HepG2 (cell line): Measurements from ENCODE around the gene EYA4. TPM values are rescaled to one million over a fixed set of nuclear protein-coding genes. Genes with fewer than 3 reads are reported as not detected.

Source experiments
- ATAC-seq: fragments of 200-7000 bp; cut with Tn5 transposase; 3 replicates; pipeline ENCODE4 v1.9.1; 2020; ENCODE audit warnings: mild to moderate bottlenecking, moderate library complexity
- BruUV-seq: library from RNA; stranded (reverse); fragments of 400-500 nt; replicated peaks from 2 replicates; lab custom pipeline; 2021; lab: Mats Ljungman, UMichigan
- CTCF ChIA-PET: fragments of 300-600 bp; formaldehyde crosslinking; extraction: SDS; loops from one replicate; lab custom pipeline; 2021; ENCODE audit warnings: low total read pairs, inconsistent platforms, low intra/inter-chr PET ratio; lab: Yijun Ruan, JAX
- POLR2A ChIA-PET: fragments of 350-600 bp; sonication (Branson Sonifier 250); formaldehyde crosslinking; loops from one replicate; lab custom pipeline; 2020; ENCODE audit warnings: antibody characterized with exemption, inconsistent platforms; lab: Yijun Ruan, JAX
- DNase-seq: peaks from one replicate; pipeline ENCODE4 v3.0.0-alpha.2; 2015; ENCODE audit warnings: low spot score
- FAIRE-seq: peaks from 3 replicates; lab custom pipeline; 2011; peaks lifted over from hg19 to GRCh38; lab: Jason Lieb, UNC
- H2AFZ ChIP-seq: one replicate; pipeline ENCODE4 v1.6.1; 2011; ENCODE audit warnings: low read length, inconsistent platforms
- H3K27ac ChIP-seq: fragments of 300-600 bp; 3 replicates; pipeline ENCODE4 v1.8.0; 2011; ENCODE audit warnings: mixed run types, mild to moderate bottlenecking, mixed read lengths, low read length, inconsistent platforms; ENCODE audit not compliant: insufficient read depth; ENCODE audit errors: extremely low read length
- H3K27me3 ChIP-seq, 2 experiments: fragments of 200-600 bp in 1 of 2; 2 replicates in 1 of 2; 3 replicates in 1 of 2; pipeline versions ENCODE4 v1.6.0 to v1.8.0; 2011; ENCODE audit warnings: low read length in 2 of 2, mild to moderate bottlenecking in 2 of 2, moderate library complexity in 2 of 2, inconsistent platforms in 1 of 2; ENCODE audit not compliant: insufficient read depth in 2 of 2, control insufficient read depth in 1 of 2
- H3K36me3 ChIP-seq, 2 experiments: fragments of 200-600 bp in 1 of 2; replicated peaks in 1 of 2; 2 replicates in 1 of 2; 3 replicates in 1 of 2; pipeline versions ENCODE4 v1.5.1 to v1.8.0; 2011; ENCODE audit warnings: low read length in 2 of 2, inconsistent platforms in 1 of 2; ENCODE audit not compliant: insufficient read depth in 2 of 2, control insufficient read depth in 1 of 2
- H3K4me1 ChIP-seq: 2 replicates; pipeline ENCODE4 v1.5.1; 2012; ENCODE audit warnings: low read length, inconsistent platforms; ENCODE audit not compliant: insufficient read depth
- H3K4me2 ChIP-seq: 2 replicates; pipeline ENCODE4 v1.6.0; 2011; ENCODE audit warnings: low read depth, low read length, inconsistent platforms
- H3K4me3 ChIP-seq, 3 experiments: fragments of 200-600 bp in 1 of 3; sonication (generic), shearing (Covaris generic) in 1 of 3; replicated peaks in 1 of 3; 2 replicates each; pipeline ENCODE4 v1.5.1; 2011 to 2016; ENCODE audit warnings: low read length in 3 of 3, inconsistent platforms in 2 of 3, low read depth in 2 of 3, mild to moderate bottlenecking in 2 of 3, control low read depth in 1 of 3, mixed read lengths in 1 of 3; ENCODE audit not compliant: insufficient read depth in 1 of 3
- H3K79me2 ChIP-seq: one replicate; pipeline ENCODE4 v1.6.1; 2011; ENCODE audit warnings: low read length, inconsistent platforms; ENCODE audit not compliant: insufficient read depth
- H3K9ac ChIP-seq: 2 replicates; pipeline ENCODE4 v1.6.0; 2011; ENCODE audit warnings: mild to moderate bottlenecking, low read depth, low read length, inconsistent platforms; ENCODE audit not compliant: insufficient read depth
- H3K9me3 ChIP-seq: 2 replicates; pipeline ENCODE4 v1.5.1; 2012; ENCODE audit warnings: mild to moderate bottlenecking, low read length
- H4K20me1 ChIP-seq: 2 replicates; pipeline ENCODE4 v1.6.0; 2011; ENCODE audit warnings: inconsistent platforms, mild to moderate bottlenecking, low read length, moderate library complexity; ENCODE audit not compliant: insufficient read depth
- GATAD2A ChIP-seq: IDR thresholded peaks from 2 replicates; pipeline ENCODE4 v1.6.1; 2016
- HNRNPL ChIP-seq: fragments of 200-400 bp; formaldehyde crosslinking; IDR thresholded peaks from 2 replicates; pipeline ENCODE4 v1.6.1; 2017; ENCODE audit warnings: mild to moderate bottlenecking, low read depth, low read length
- JARID2 ChIP-seq: sonication (generic); formaldehyde crosslinking; IDR thresholded peaks from 2 replicates; pipeline ENCODE4 v1.8.1; 2023; ENCODE audit warnings: missing genetic modification reagents, inconsistent platforms; ENCODE audit not compliant: insufficient replicate concordance
- NKX3-1 ChIP-seq: sonication (generic); formaldehyde crosslinking; IDR thresholded peaks from 2 replicates; pipeline ENCODE4 v1.5.0; 2020; ENCODE audit warnings: missing genetic modification reagents
- PPARG ChIP-seq: conservative IDR thresholded peaks from 2 replicates; pipeline ENCODE4 v1.6.1; 2016; ENCODE audit warnings: missing biosample characterization, missing genetic modification reagents
- PRDM4 ChIP-seq: sonication (generic); formaldehyde crosslinking; IDR thresholded peaks from 2 replicates; pipeline ENCODE4 v1.9.0; 2021; ENCODE audit warnings: missing genetic modification reagents, borderline replicate concordance
- XRCC5 ChIP-seq: fragments of 200-400 bp; formaldehyde crosslinking; optimal IDR thresholded peaks from 2 replicates; pipeline ENCODE3; 2017; ENCODE audit warnings: mild to moderate bottlenecking, low read length
- ZNF432 ChIP-seq: sonication (generic); formaldehyde crosslinking; IDR thresholded peaks from 2 replicates; pipeline ENCODE4 v1.5.0; 2020; ENCODE audit warnings: missing genetic modification reagents, mild to moderate bottlenecking, borderline replicate concordance
- ZNF609 ChIP-seq: sonication (generic); formaldehyde crosslinking; IDR thresholded peaks from 2 replicates; pipeline ENCODE4 v1.4.0; 2020; ENCODE audit warnings: mild to moderate bottlenecking, missing genetic modification reagents, borderline replicate concordance
- ZNF709 ChIP-seq: sonication (generic); formaldehyde crosslinking; IDR thresholded peaks from 2 replicates; pipeline ENCODE4 v1.5.0; 2020; ENCODE audit warnings: mild to moderate bottlenecking, missing genetic modification reagents
- ZNF773 ChIP-seq: sonication (generic); formaldehyde crosslinking; IDR thresholded peaks from 2 replicates; pipeline ENCODE4 v1.4.0; 2020; ENCODE audit warnings: missing genetic modification reagents, borderline replicate concordance
- WGBS: methylation state at CpG from one replicate; pipeline ENCODE4 v1.1.6; 2017; ENCODE audit warnings: low lambda C conversion rate; 5-methylcytosine and 5-hydroxymethylcytosine counted together
- in situ Hi-C: cut with HindIII; loops from 2 replicates; pipeline ENCODE4 v1.10.0; 2017; ENCODE audit warnings: low pct_unique_long_range_greater_than_20kb; ENCODE audit not compliant: extremely low pct_ligation_motif_present
- intact Hi-C: fragments of 100-400 bp; cut with micrococcal nuclease; formaldehyde crosslinking; loops from one replicate; pipeline ENCODE4 v1.10.0; 2022; ENCODE audit not compliant: unreplicated experiment
- polyA plus RNA-seq, 8 experiments: library from polyadenylated mRNA; depleted of rRNA in 3 of 8; stranded (reverse) in 7 of 8; unstranded in 1 of 8; fragments of >200 nt; fragmentation: Illumina TruSeq in 4 of 8; extraction: Trizol in 4 of 8; gene quantifications; 2 replicates each; pipeline versions ENCODE4 v1.2.1 to v1.2.3, GENCODE V29; 2011 to 2016; ENCODE audit warnings: low read depth in 4 of 8, missing spikeins in 1 of 8, mixed read lengths in 1 of 8; ENCODE audit not compliant: insufficient read depth in 1 of 8
- total RNA-seq, 5 experiments: library from RNA; depleted of rRNA; stranded (reverse); fragments of >200 nt; fragmentation: Illumina TruSeq; extraction: Trizol; gene quantifications; 2 replicates each; pipeline ENCODE4 v1.2.3, GENCODE V29; 2016; ENCODE audit warnings: low read depth in 1 of 5

Gene EYA4
- total and polyA plus RNA-seq, 2 of the 13 experiments (the other 11 are each of a cell fraction or from before 2014, with no cell fraction given), result not detected

GRCh38 chr6:133399426-133399825 is 158.3 kb downstream of the EYA4 start:
- POLR2A ChIA-PET, result no interaction called here
- Histone ChIP-seq H4K20me1 (no peaks in the 10 kb centered on the region), H3K4me2 (no peak overlapping the region), H3K4me1 (no peaks in the 10 kb centered on the region), H3K27ac (no peak overlapping the region), H3K79me2 (no peaks in the 10 kb centered on the region), H3K27me3 (no peaks in the 10 kb centered on the region), H2AFZ (no peak overlapping the region), H3K36me3 (no peaks in the 10 kb centered on the region), H3K9ac (no peak overlapping the region), H3K4me3 (no peak overlapping the region), H3K9me3 (no peaks in the 10 kb centered on the region)
- whole genome bisulfite sequencing, result 2% methylated on average over 2 of the region's 2 CpGs
- ATAC-seq (no peak), DNase-seq (no peak), FAIRE-seq (no peak)
- intact Hi-C loops, result no loop called here
- in situ Hi-C loops, result no loop called here
- no TSS peak for BruUV-seq
- CTCF ChIA-PET, result no interaction called here
- TF ChIP-seq PPARG (CRISPR knock-in tag) (no peak), ZNF709 (CRISPR knock-in tag) (no peak), PRDM4 (CRISPR knock-in tag) (no peak), ZNF773 (CRISPR knock-in tag) (no peak), ZNF432 (CRISPR knock-in tag) (no peak), GATAD2A (CRISPR knock-in tag) (no peak), JARID2 (CRISPR knock-in tag) (no peak), ZNF609 (CRISPR knock-in tag) (no peak), NKX3-1 (CRISPR knock-in tag) (no peak), XRCC5 (no peak), HNRNPL (no peak)
